DMS53 treated with DMSO at 0.1 percent for 48 hours (cell line): ENCODE results near the gene NES.
A peak's percentile ranks its signal among the peaks of the same experiment; 100 is the strongest.

Source experiments
- DNase-seq: peaks from one replicate; lab custom pipeline; 2025; ENCODE audit not compliant: unreplicated experiment; lab: John Stamatoyannopoulos, UW

The NES gene

DNA sequence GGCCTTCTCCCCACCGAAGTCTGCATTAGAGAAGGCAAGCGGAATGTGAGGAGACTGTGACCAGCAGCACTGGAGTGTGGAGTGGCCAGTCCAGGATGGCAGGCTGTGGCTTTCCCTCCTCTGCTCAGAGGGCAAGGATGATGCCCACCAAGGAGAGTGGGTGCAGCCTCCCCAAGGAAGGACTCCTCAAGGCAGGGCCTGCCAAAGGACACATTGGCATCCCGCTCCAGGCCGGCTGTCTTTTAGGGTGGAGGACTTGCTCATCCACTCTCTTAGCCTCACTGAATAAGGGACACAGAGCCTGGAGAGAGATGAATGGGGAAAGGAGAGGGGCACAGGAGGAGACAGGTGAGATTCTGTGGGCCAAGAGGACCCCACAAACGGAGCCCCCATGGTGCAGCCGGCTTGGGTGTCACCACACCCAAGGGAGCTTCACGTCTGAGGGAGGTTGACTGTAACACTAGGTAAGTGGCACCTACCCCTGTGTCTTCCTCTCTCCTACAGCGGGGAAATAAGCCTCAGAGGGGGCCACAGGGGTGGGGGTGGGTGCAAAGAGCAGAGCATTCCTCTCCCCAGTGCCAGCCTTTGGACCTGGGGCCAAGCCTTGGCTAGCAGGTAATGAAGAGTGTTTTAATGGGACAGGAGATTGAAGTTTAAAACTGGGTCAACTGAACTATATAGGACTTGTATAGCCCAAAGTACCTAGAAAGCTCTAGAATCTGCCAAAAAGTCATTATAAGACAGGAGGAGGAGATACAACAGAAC is 4.2 kb upstream of the NES start:
- DNase-seq = no peak

DNA sequence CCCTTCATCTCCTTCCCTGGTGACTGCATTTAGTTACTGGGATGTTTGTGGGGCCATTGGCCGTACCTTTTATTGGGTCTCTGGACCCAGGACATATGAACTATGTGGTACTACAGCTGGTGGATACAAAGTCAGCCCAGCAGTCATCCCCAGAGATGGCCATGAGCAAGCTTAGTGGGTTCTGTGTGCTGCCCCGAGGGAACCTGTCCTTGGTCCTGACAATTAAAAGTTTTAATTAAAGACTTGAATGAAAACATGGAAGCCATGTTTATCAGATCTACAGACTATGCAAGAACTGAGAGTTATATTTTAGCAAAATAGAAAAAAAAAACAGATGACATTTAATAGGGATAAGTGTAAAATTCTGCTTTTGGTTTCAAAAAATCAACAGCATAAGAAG is 2.8 kb upstream of the NES start:
- no peak for DNase-seq

DNA sequence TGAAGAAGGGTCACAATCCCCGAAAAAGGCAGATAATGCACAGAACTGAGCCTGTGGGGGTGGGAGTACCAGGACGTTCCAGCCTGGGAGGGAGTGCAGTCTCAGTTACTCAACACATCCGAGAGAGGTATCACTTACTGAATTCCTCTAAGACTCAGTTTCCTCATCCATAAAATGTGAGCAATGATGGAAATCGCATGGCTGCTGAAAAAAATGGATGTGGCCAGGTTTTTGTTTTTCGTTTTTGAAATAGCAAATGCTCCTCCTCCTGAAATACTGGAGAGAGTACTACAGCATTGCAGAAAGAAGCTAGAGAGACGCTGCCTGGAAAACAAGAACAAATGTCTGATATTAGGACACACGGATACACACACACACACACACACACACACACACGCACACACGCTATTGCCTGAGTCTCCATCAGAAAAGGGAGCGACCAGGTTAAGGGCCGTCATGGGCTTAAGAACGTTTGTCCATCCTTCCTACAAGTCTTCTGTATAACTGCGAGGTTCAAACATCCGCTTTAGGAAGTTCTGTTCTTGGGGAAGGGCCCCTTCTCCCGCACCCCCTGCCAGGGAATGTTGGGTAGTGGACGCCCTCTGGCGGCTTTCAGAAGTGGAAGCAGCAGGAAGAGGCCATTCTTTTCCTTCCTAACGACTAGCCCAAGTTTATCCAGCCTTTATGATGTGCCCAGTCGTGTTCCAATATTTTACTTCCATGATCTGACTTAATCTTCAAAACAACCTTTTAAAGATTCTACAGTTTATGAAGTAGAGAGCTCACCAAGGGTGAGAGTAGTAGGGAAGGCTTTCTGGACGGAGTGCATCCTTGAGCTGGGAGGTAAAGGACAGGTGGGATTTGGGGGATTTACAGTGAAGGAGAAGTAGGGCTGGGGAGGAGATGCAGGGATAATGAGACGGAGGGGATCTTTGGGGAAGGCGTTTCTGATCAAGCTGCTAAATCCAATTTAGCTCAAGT is 699 bp upstream of the NES start:
- DNase-seq = peak; percentile 90

DNA sequence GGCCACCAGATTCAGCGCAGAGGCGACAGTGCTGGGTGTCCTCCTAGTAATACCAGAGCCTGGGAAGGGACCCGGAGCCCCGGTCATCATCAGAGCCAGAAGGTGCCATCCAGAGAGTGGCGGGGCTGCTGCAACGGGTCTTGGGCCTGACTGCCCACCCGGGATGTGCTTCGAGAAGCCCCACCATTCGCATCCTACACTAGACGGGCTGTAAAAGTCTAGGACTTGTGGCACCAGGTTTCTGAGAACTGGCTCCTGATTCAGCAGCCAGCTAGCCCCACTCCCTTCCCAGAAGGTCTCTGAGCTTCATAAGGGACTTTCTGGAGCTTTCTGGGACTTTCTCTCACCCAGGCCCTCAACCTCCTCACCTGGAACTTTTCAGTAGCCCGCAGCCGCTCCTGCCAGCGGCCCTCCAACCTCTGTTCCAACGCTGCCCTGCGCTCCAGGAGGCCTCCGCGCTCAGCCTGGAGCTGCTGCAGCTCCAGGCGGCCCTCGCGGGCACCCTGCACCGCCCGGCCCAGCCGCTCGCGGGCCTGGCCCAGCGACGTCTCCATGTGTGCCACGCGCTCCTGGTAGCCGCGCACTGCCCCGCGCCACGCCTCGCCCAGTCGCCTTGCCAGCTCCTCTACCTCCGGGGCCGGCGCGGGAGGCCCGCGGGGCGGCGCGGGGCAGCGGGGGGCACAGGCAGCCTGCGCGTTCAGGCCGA is 940 bp downstream of the NES start:
- no peak for DNase-seq

DNA sequence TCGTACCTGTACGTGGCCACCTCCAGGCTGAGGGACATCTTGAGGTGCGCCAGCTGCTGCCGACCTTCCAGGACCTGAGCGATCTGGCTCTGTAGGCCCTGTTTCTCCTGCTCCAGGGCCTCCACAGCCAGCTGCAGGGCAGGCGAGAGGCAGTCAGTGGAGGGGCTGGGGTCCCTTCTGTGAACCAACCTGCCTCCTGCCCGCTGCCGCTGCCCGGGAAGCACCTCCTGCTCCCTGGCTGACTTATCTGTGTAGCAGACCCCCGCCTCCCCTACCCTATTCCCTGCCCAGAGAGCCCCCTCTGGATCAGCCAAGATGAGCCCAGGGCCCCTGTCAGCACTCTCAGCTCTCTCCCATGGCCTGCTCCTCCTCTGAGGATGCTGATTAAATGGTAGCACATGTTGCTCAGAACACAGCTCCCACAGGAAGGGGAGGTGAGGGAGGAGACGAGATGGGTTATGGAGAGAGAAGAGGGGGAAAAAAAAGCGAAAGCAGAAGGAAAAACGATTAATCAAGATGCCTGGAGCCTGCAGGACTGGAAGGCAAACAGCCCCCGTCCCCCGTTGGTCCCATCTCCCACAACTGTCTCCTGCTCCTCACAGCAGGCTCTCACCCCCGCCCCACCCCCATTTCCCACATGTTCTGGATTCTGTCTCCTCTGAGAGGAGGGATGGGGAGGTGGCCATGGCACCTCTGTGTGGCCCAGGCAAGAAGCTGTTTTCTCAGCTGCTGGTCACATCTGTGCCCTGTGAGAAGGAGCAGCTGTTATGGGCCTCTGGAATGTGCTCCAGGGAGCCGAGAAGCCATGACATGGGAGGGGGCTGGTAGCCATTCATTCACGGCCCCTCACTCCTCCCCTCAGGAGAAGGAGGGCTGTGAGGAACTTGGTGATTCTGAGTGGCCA is 1.7 kb downstream of the NES start:
- DNase-seq = no peak

DNA sequence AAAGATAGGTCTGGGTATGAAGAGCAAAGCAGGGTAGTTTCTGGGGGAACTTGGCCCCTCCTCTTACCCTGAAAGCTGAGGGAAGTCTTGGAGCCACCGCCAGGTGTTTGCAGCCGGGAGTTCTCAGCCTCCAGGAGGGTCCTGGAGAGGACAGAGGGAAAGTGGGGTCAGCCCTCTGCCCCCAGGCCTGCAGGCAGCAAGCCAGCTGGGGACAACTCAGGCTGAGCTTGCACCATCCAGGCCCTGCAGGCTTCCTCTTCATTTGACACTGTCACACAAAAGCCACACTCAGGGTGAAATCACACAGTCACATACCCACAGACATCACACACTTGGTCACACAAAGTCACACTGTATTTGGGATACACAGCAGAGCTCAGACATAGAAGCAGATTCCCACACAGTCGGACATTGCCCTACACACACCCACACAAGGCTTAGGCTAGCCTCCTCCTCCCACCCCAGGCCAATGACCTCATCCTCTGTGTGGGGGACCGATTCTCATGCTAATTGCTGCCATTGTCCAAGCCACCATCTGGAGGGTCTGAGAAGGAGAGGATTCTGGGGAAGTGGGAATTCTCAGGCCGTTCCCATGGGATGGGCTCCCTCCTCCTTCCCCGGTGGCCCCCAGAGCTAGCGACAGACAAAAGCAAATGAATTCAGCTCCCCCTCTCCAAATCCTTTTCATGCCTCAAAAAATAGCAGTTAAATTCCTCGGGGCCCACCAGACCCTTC is 3.7 kb downstream of the NES start:
- no peak for DNase-seq

DNA sequence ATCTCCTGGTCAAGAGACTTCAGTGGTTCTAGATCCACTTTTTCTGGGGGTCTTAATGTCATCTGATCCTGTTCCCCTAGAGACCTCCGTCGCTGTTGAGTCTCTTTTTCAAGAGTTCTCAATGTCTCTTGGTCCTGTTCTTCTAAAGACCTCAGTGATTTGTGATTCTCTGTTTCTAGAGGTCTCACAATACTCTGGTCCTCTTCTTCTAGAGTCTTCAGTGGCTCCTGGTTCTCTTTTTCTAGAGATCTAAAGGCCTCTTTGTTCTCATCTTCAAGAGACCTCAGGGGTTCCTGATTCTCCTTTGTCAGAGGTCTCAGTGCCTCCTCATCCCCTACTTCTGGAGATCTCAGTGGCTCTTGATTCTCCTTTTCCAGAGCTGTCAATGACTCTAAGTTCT is 5.4 kb downstream of the NES start:
- DNase-seq = no peak

DNA sequence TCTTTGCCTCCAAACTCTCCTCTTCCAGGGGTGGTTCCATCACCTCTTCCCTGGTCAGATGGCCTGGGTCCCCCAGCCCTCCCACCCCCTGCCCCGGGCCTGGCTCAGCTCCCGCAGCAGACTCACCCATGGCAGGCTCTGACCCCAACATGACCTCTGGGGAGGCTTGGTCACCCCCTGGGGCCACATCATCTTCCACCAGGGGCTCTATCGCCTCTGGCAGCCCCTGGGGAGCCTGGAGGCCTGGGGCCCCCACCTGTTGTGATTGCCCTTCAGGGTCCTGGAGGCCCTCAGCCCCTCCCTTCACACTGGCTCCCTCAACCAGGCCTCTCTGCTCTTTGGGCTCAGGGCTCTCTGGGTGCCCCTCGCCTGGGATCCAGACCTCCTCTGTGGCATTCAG is 6.4 kb downstream of the NES start:
- no peak for DNase-seq

DNA sequence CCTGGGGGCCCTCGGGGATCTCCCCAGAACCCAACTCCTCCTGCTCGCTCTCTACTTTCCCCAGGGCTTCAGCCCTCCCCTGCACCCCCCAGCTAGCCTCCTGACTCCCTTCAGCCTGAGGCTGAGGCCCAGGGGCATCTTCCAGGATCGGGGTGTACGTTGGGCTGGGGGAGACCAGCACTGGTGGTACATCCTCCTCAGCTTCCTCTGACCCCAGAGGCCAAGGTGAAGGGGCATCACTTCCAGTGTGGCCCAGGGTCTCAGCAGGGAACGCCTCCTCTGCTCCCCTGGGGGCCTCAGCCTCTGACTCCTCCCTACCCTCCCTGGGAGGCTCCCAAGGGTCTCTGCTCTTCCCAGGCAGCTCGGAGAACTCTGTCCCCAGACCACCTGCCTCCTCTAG is 6.8 kb downstream of the NES start:
- no peak for DNase-seq

DNA sequence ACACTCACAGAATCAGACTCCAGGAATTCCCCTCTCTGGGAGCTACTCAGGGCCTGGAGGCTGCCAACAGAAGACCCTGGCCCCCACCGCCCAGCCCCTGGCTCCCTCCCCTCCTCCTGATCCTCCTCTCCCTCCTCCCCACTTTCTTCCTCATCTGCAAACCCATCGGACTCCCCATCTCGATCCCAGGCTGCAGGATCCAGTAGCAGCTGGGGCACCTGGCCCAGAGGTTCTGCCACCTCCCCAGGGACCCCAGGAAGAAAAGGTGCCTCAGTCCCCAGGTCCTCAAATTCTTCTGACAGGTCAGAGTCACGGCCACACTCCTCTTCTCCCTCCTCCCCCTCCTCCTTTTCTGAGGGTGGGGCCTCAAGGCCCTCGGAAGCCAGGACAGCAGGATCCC is 7.4 kb downstream of the NES start:
- DNase-seq = no peak

DNA sequence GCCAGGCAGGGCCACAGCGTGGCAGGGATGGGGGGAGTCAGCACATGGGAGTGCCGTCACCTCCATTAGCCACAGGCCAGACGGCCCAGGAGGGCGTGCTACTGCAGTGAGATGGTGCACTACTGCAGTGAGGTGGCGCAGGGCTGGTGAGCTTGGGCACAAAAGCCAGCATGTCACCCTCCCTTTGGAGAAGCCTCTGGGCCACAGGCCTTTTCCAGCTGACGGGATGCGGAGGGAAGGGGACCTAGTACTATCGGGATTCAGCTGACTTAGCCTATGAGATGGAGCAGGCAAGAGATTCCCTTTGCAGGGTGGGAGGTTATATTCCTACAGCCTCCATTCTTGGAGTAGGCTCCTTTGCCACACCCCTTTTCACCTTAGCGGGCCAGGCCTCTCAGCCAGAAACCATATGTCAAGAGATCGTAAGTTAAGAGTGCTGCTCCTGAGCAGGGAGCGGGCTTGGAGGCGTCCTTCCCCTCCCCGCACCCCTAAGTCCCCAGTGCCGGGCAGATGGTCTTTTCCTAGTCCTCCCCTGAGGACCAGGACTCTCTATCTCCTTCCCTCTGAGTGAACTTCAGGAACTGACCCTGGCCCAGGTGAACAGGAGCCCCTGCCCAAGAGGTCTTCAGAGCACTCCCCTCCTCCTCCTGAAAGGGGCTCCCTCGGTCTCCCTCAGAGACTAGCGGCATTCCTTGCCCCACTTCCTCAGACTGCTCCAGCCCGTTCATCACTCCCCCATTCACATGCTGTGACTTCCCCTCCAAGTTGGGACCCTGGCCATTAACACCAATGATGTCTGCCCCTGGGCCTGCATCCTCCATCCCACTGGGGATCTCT is 8.2 kb downstream of the NES start:
- no peak for DNase-seq

DNA sequence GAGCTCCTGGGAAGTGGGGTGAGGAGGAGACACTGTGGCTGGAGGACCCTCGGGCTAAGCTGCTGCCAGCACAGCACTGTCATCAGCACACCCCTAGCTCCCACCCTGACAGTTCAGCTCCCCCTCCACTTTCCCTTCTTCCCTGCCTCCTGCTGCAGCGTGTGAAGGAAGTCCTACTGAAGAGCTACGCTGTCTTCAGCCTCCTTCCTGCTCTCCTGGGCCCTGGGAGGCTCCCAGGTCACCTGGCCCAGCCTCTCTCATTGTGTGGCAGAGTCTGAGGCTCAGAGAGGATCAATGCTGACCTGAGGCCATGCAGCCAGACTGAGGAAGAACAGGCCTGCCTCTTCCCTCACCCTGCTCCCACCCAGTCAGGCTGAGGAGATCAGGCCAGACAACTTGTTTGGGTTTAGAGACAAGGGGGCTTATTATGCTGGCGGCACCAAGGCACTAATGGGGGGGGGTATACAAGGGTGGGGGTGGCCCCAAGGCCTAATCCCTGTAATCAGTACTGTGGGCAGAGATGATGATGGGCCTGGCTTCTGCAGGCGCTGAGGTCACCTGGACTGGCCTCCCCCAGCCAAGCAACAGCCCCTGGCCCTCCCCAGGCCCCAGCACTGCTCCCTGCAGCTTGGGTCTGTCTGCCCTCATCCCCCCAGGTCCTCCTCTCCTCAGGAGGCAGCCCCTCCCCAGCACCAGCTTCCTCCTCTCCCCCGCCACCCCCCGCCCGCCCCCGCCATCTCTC is 9.1 kb downstream of the NES start:
- no peak for DNase-seq

DNA sequence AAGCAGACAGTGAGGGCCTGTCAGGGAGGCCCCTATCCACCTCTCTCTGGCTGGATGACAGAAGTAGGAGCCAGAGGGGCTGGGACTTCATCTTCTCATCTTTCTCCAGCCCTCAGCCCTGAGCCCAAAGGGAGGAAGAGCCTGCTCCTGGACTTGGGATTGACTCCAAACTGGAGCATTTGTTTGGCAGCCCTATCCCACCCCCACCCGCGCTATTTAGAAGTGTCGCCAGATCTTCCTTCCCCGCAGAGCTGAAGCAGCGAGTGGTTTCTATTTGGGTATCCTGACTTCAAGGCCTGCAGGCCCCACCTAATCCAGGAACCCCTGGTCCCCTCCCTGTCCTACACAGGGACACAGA is 9.6 kb downstream of the NES start:
- no peak for DNase-seq

DNA sequence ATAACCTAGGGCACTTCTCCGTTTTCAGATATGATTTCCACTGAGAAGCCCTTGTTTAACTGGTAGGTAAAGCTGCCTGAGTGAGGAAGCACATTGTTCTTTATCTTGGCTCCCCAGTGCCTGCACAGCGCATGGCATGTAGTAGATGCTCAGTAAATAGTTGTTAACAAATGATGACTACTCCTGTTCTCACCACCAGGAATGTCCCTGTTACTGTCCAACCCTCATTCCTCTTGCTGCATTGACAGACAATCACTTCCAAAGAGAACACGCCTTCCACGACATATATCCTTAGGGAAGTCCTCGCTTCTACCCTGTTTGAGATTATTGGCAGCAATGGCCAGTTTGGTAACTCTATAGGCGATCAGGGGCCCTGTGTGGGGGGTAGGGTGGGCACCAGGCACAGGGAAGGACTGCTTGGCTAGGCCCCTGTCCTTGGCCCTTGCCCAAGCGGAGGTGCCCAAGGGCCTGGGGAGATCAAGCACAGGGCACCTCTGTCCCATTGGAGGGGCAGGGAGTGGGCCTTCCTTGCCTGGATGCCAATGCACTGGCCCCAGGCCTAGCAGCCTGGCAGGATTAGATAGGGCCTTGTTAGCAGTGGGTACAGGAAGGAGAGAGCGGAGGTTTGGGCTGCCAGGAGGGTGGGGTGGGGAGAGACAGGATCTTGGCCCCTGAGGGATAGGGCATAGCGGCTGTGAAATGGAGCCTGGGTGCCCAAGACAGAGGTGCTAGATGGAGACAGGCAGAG is 10.2 kb downstream of the NES start:
- no peak for DNase-seq

DNA sequence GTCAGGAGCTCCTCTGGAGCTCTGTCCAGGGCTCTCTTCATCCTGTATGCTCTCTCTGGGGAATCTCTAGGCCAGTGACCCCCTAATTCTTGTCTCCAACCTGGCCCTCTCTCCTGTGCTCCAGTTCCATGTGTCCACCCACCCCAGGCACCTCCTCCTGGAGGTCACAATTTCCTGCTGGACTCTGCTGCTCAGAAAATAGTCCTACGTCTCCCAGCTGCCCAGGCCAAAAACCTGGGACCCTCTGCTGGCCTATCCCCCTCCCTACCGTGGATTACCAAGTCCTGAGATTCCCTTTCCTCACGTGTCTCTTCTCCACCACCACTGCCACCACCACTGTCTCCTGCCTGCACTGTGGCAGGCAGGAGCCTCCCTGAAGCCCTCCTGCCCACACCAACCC is 11.7 kb downstream of the NES start:
- DNase-seq = no peak

DNA sequence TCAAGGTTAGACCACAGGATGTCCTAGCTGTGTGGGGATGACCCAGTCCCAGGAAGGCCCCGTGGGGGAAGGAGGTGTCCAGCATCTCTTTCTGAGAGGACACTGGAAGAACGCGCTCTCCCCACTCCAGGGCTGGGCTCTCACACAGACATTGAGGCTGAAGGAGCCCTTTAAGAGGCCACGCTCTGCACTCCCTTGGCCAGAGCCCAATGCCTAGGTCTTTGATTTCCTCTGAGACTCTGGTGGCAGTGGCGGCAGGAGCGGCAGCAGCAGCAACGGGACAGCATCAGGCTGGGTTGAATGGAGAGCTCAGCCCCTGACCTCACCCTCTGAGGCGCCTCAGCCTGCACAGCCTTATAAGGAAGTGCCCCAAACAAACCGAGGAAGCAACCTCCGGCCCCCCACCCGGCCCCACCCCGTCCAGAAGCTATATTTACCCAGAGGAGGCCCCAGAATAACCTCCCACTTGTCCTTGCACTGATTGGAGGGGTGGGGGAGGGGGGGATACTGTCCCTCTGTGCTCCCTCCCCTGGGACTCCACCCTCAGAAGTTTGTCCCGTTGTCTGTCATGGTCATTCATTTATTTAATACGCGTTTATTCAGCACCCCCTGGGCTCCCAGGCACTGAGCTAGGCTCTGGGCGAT is 12.3 kb downstream of the NES start:
- peak; percentile 73 for DNase-seq

DNA sequence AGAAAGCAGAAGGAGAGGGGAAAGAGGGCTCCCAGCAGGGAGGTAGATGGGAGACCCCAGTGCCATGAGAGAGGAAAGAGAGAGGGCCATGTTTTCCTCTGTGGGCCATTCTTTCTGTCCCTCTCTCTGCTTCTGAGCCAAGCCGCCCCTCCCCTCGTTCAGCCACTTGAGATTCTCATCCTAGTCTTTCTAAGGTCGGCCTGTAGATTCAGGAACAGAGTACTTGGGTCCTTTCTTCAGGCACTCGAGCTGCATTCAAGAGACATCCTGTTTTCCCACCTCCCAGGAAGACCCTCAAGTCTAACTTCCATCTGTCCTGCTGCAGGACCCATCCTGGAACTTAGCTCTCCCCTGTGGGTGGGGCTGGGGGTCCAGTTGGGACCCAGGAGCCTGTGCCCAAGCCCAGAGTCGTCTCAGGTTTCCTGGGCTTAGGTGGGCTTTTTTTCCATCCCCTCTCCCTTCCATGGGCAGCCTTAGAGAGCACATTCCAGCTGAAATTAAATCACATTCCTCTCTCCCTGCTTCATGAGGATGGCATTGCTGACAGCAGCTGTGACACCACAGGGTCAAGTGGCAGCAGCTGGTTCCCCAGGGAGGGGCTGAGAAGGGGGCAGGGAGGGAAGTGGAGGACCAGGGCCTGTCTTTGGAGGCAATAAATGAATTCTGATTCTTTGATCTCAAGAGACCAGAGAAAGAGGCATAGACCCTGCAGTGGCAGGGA is 13.0 kb downstream of the NES start:
- peak; percentile 73 for DNase-seq
